GM21717 (cell line): Measurements from ENCODE around the gene TRIO.
"Not testable (repeated sequence)": the region's sequence is repeated elsewhere in the genome, so short reads cannot be mapped to it uniquely, and the experiment has no call there.

ENCODE experiments used
- ATAC-seq: cut with Tn5 transposase; IDR thresholded peaks from one replicate; pipeline ENCODE4 v1.9.1; 2021; ENCODE audit warnings: mild to moderate bottlenecking, moderate library complexity; ENCODE audit not compliant: unreplicated experiment

The TRIO gene

GRCh38 chr5:14516901-14517300 lies 373.8 kb downstream of the TRIO start:
- no peak for ATAC-seq

GRCh38 chr5:14518638-14519037 lies 375.5 kb downstream of the TRIO start:
- ATAC-seq: no peak

GRCh38 chr5:14521748-14522147 lies 378.6 kb downstream of the TRIO start:
- no peak for ATAC-seq

- ATAC-seq: no peak
Observed at GRCh38 chr5:14522721-14523120, 379.6 kb downstream of the TRIO start.

- ATAC-seq: no peak
Observed at GRCh38 chr5:14523243-14524034, 380.3 kb downstream of the TRIO start.

GRCh38 chr5:14525397-14525796 lies 382.3 kb downstream of the TRIO start:
- ATAC-seq: no peak

GRCh38 chr5:14526493-14526892 lies 383.4 kb downstream of the TRIO start:
- no peak for ATAC-seq

- ATAC-seq: no peak
Observed at GRCh38 chr5:14528115-14528514, 385.0 kb downstream of the TRIO start.

GRCh38 chr5:14528926-14529325 lies 385.8 kb downstream of the TRIO start:
- ATAC-seq: no peak

- no peak for ATAC-seq
Observed at GRCh38 chr5:14531668-14532067, 388.5 kb downstream of the TRIO start.

- no peak for ATAC-seq
Observed at GRCh38 chr5:14532180-14532579, 389.0 kb downstream of the TRIO start.

- ATAC-seq: no peak
Observed at GRCh38 chr5:14534773-14535172, 391.6 kb downstream of the TRIO start.

GRCh38 chr5:14545308-14545707 lies 402.2 kb downstream of the TRIO start:
- no peak for ATAC-seq

- no peak for ATAC-seq
Observed at GRCh38 chr5:14545862-14546261, 402.7 kb downstream of the TRIO start.

- no peak for ATAC-seq
Observed at GRCh38 chr5:14547666-14548065, 404.5 kb downstream of the TRIO start.

- ATAC-seq: no peak
Observed at GRCh38 chr5:14551211-14551610, 408.1 kb downstream of the TRIO start.

GRCh38 chr5:14552017-14552416 lies 408.9 kb downstream of the TRIO start:
- ATAC-seq: no peak

GRCh38 chr5:14554288-14554687 lies 411.1 kb downstream of the TRIO start:
- not testable (repeated sequence) for ATAC-seq

GRCh38 chr5:14556015-14556414 lies 412.9 kb downstream of the TRIO start:
- ATAC-seq: no peak

- no peak for ATAC-seq
Observed at GRCh38 chr5:14557203-14557770, 414.1 kb downstream of the TRIO start.

- no peak for ATAC-seq
Observed at GRCh38 chr5:14557791-14558415, 414.8 kb downstream of the TRIO start.
